Stimulated activated CD8-positive, alpha-beta memory T cell treated with anti-CD3 and anti-CD28 coated beads, Interleukin-7, amount 100 ng/mL, for 48 hours (primary cell): ENCODE data around the gene ZFAND3.
"Not testable (repeated sequence)": the region's sequence is repeated elsewhere in the genome, so short reads cannot be mapped to it uniquely, and the experiment has no call there.

ENCODE experiments used
- DNase-seq, 2 donors: peaks; one replicate each; pipeline ENCODE4 v3.0.0-alpha.2; 2020; ENCODE audit warnings: low read depth in 1 of 2; ENCODE audit errors: extremely low read depth in 1 of 2

Gene ZFAND3

GRCh38 chr6:38113825-38114576, 294.5 kb downstream of the ZFAND3 start:
- no peak for DNase-seq

DNA sequence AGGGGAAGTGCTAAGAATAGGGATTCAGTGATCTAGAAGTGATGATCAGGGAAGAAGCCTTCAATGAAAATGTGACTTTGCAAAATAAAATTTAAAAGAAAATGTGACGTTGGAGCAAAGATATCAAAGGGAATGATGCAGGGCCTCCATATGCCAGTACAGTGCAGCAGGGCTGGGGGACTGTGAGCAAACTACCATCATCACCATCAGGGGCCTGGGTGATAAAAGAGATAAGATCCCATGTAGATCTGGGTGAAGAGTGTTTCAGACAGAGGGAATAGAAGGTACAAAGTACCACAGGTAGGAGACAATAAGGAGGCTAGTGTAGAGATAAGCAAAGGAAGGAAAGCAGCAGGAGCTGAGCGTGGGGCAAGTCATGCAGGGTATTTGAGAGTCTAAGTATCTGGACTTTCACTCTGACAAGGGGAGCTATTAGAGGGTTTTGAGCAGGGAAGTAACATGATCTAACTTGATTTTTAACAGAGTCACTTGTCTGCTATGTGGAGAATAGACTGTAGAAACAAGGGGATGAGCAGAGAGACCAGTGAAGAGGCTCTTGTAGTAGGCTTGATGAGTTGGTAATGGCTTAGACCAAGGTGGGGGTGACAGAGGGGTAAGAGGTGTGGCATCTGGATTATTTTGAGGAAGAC, 295.6 kb downstream of the ZFAND3 start:
- no peak for DNase-seq

GRCh38 chr6:38115626-38116008, 296.1 kb downstream of the ZFAND3 start:
- DNase-seq = no peak

DNA sequence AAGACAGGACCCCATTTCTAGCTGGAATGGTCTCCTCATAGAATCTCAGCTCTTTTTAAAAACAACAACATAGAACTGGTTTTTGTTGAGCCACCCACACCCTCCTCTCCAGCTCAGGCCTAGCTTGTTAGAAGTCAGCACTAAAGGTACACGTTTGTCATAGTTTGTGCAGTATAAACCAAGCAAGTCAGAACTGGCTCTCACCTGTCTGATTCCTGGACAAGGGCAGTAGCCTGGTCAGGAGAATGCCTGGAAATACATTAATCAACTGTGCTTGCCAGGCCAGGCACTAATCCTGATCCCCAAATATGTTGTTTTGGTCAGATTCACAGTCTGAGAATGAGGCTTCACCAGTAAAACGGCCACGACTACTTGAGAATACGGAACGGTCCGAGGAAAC, 296.7 kb downstream of the ZFAND3 start:
- DNase-seq = no peak

- DNase-seq = no peak
Measured at GRCh38 chr6:38117281-38117680, 297.8 kb downstream of the ZFAND3 start.

DNA sequence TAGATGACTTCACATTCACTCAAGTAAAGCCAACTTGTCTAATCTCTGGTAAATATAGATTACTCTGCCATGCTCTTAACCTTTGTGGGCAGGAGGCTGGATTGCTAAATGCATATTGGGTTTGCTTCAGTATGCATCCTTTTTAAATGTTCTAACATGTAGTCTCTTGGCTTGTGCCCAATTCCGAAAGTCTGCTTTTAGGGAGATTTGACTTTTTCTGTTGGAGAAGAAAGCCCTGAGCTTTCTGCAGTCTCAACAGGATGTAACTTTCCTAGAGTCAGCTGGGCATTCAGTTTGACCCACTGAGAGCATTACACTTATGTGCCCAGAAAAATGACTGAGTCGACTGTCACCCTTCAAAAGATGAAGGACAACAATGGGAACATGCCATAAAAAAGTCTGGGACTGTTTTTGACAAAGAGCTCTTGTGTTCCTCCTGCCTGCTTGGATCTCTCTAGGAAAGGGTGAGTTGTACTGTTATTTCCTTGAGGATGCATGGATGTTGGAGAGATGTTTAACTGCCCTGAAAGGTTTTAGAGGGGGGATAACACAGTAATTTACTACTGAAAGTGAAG, 299.4 kb downstream of the ZFAND3 start:
- DNase-seq = no peak

DNA sequence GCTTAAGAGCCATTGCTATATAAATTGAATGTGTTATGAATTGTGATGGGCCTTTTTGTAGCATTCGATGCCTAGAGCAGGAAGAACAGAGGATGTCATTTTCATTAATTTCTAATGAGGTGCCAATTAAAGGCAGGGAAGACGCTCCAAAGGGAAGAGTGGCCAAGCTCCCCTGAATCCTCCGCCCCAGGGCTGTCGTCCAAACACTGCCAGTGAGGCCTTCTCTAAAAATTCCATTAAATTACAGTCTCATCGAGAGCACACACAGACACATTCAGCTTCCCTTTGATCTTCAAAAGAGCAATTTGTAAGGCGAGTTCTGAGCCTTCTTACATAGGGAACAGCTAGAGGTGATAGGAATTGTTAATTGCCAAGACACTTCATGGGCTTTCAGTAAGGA, 300.0 kb downstream of the ZFAND3 start:
- no peak for DNase-seq

DNA sequence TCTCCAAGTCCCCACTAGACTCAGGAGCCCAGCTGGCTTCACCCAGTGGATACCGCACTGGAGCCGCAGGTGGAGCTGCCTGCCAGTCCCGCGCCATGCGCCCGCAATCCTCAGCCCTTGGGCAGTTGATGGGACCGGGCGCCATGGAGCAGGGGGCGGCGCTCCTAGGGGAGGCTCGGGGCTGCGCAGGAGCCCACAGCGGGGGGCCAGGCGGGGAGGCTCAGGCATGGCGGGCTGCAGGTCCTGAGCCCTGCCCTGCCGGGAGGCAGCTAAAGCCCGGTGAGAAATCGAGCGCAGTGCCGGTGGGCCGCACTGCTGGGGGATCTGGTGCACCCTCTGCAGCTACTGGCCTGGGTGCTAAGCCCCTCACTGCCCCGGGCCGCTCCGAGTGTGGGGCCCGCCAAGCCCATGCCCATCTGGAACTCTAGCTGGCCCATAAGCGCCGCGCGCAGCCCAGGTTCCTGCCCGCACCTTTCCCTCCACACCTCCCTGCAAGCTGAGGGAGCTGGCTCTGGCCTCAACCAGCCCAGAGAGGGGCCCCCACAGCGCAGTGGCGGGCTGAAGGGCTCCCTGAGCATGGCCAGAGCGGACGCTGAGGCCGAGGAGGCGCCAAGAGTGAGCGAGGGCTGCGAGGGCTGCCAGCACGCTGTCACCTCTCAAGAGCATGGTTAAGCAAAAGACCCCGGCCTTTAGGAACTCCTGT, 304.8 kb downstream of the ZFAND3 start:
- DNase-seq = not testable (repeated sequence)

DNA sequence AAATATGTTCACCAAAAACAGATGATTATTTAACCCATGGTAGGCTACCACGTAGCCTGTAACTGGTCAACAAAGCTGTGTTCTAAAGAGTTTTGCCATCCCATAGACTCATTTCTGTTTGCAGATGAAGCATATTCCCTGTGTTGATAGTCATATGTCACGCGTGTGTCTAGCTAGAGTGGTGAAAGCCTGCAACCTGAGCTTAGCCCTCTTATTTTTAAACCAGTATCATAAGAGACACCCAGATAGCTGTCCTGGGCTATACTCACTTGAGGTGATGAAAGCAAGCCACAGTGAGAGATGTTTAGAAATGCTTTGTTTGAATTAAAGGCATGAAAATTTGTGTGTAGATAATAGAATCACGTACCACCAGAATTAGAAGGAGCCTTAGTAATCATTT, 307.8 kb downstream of the ZFAND3 start:
- no peak for DNase-seq

- DNase-seq = peak in 1 of 2 donors; percentile 15
Measured at GRCh38 chr6:38131527-38131965, 312.0 kb downstream of the ZFAND3 start.

- DNase-seq = no peak
Measured at GRCh38 chr6:38133932-38134703, 314.6 kb downstream of the ZFAND3 start.

DNA sequence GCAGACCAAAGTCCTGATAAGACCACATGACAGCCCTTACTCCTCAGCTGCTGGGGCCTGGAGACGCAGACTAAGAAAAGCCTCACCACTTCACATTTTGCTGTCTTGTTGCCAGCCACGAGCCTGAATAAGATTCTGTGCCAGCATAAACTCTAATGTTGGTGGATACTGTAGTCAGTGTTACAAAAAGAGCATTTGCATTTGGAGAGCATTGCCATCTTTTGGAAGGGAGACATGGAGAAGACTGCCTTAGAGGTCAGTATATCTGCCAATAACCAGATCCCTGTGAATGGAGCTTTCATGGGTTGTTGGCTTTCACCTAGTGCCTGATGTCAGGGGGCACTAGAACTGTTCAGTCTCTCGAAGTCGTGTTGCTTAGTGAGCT, 315.2 kb downstream of the ZFAND3 start:
- no peak for DNase-seq

- DNase-seq = no peak
Measured at GRCh38 chr6:38136547-38136946, 317.0 kb downstream of the ZFAND3 start.

GRCh38 chr6:38137608-38138265, 318.2 kb downstream of the ZFAND3 start:
- no peak for DNase-seq

DNA sequence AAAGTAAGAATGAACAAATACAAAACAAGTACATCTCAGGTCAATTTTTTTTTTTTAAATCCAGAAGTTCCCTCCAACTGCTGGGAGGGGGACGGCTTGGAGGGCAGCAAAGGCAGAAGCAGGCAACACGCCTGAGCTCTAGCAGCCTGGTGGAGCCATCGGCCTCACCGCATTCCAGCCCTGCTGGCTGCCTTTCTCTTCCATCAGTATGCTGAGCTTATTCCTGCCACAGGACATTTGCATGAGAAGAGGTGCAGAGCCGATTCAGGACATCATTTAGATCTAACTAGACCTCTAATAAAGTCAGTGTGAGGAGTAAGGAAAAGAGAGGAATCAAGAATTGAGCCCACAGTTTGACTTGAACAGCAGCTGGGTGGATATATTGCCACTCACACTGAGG, 318.8 kb downstream of the ZFAND3 start:
- no peak for DNase-seq

DNA sequence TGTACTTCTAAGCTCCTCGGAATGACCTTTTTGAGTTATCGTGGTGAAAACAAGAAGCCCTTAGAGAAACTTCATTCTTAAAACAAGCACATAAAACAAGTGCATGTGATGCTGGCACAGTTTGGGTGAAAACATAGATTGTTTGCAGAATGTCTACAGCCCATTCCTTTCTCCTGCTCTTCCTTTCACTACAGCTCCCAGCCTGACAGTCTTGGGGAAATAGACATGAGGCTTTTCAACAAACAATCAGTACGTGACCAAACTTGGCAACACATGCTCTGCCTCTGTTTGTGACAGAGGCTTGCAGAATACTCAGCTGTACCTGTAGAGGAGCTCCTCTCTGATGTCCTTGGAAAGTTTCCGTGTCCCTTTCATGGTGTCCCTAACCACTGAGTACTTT, 321.6 kb downstream of the ZFAND3 start:
- DNase-seq = no peak

DNA sequence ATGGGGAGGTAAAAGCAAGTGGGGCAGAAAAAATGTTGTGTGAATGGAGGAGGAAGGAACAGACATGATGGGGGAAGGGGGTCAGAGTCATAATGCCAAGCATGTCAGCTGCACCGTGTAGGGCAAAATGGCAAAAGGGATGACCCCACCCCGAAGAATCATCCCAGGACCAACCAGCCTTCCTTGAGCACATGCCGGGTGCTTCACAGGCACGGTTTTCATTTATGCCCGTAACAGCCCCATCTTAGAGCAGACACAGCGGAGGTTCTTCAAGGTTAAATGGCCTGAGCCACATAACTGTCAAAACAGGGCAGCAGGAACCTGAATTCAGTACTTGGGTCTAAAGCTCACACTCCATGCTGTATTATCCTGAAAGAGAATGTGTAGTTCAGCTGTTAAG, 322.2 kb downstream of the ZFAND3 start:
- no peak for DNase-seq

GRCh38 chr6:38142178-38142902, 322.8 kb downstream of the ZFAND3 start:
- no peak for DNase-seq
